Measurements from ENCODE around the gene AQP12B. TPM values are rescaled to one million over a fixed set of nuclear protein-coding genes. Genes with fewer than 3 reads are reported as not detected.

AQP12B gene
- polyA plus RNA-seq, 1 donor from 2014 or later: not detected

DNA sequence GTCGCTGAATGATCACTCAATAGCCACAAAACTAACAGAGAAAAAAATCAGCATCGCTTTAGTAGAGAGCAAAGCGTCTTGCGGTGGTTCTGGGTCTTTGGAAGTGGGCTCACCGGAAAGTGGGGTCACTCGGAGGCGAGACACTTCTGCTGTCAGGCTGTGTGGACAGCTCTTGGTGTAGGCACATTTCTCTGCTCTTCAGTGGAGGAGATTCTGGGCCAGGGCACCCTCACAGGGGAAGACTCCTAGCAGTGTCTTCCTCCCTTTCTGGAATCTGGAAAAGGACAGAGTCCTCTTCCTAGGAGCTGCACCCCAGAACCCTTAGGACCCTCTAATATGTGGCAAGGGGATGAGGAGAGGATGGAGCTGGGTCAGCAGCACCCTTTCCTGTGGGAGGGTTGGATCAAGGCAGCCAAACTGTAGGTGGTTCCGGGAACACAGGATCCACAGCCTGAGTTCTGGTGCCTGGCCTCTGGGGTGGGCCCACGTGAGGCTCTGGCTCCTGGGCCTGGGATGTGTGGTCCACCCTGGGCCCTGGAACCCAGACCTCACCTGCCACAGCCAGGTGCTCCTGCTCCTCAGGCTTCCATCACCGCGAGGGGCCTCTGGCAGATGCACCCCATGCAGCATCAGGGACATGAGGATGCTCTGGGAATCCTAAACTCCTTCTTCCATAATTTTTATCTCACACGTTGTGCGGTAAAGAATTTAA, 32.3 kb downstream of the AQP12B start:
- Histone ChIP-seq H3K79me2 (replicated peaks; ENCODE audit: insufficient read depth, low read length) (no peaks in the 10 kb centered on the region), H3K4me3 (ENCODE audit: low read length) (no peak overlapping the region), H3K27ac (ENCODE audit: low read length) (no peak overlapping the region), H2AFZ (ENCODE audit: low read depth, low read length) (no peak overlapping the region), H3F3A (ENCODE audit: insufficient read depth, low read length, poor library complexity, severe bottlenecking) (no peaks in the 10 kb centered on the region), H3K27me3 (ENCODE audit: insufficient read depth, low read depth, low read length) (no peaks in the 10 kb centered on the region), H3K9me3 (ENCODE audit: low read length) (no peaks in the 10 kb centered on the region), H3K9ac (ENCODE audit: low read length) (no peak overlapping the region), H3K9me2 (ENCODE audit: insufficient read depth, low read length) (no peaks in the 10 kb centered on the region), H3K4me2 (ENCODE audit: low read length) (no peak overlapping the region), H3K36me3 (ENCODE audit: insufficient read depth, low read length) (no peaks in the 10 kb centered on the region), H4K20me1 (ENCODE audit: insufficient read depth) (no peaks in the 10 kb centered on the region)
- TF ChIP-seq RAD21 (conservative IDR thresholded peaks at IDR 0.05) (no peak), MXI1 (conservative IDR thresholded peaks at IDR 0.05; ENCODE audit: poor library complexity, severe bottlenecking) (no peak), POLR2AphosphoS5 (IDR thresholded peaks at IDR 0.05) (no peak), EP300 (conservative IDR thresholded peaks at IDR 0.05; ENCODE audit: poor library complexity, severe bottlenecking) (no peak), SMC3 (conservative IDR thresholded peaks at IDR 0.05; ENCODE audit: poor library complexity) (no peak), EZH2 (IDR thresholded peaks at IDR 0.05; ENCODE audit: borderline replicate concordance, insufficient read depth, low read length, poor library complexity, severe bottlenecking) (no peak), CTCF (IDR thresholded peaks at IDR 0.05; ENCODE audit: poor library complexity, severe bottlenecking) (no peak), TAF1 (IDR thresholded peaks at IDR 0.05; ENCODE audit: low read depth) (no peak)
- TF ChIP-seq, protein P1, sequence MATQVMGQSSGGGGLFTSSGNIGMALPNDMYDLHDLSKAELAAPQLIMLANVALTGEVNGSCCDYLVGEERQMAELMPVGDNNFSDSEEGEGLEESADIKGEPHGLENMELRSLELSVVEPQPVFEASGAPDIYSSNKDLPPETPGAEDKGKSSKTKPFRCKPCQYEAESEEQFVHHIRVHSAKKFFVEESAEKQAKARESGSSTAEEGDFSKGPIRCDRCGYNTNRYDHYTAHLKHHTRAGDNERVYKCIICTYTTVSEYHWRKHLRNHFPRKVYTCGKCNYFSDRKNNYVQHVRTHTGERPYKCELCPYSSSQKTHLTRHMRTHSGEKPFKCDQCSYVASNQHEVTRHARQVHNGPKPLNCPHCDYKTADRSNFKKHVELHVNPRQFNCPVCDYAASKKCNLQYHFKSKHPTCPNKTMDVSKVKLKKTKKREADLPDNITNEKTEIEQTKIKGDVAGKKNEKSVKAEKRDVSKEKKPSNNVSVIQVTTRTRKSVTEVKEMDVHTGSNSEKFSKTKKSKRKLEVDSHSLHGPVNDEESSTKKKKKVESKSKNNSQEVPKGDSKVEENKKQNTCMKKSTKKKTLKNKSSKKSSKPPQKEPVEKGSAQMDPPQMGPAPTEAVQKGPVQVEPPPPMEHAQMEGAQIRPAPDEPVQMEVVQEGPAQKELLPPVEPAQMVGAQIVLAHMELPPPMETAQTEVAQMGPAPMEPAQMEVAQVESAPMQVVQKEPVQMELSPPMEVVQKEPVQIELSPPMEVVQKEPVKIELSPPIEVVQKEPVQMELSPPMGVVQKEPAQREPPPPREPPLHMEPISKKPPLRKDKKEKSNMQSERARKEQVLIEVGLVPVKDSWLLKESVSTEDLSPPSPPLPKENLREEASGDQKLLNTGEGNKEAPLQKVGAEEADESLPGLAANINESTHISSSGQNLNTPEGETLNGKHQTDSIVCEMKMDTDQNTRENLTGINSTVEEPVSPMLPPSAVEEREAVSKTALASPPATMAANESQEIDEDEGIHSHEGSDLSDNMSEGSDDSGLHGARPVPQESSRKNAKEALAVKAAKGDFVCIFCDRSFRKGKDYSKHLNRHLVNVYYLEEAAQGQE (IDR thresholded peaks at IDR 0.05; ENCODE audit: borderline replicate concordance): no peak

DNA sequence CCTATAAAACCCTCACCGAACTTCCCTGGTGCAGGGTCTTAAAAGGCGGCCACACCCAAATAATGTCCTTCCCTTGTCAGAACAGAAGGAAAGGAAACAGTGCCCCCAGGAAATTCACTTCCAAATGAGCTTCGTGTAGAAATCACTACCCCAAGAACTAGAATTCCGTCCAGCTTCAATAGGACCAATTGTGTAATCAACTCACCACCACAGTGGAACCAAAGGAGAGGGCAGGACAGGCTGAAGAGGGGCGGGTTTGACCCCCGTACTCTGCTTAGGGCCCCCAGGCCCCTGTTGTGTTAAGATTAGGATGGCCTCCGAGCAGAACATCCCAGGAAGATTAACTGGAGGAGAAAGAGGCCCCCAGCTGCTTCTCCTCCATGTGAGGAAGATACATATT, 33.4 kb downstream of the AQP12B start:
- Histone ChIP-seq H2AFZ (ENCODE audit: low read depth, low read length) (no peak overlapping the region), H3K4me3 (ENCODE audit: low read length) (no peak overlapping the region), H3K9me3 (ENCODE audit: low read length) (no peaks in the 10 kb centered on the region), H3K9me2 (ENCODE audit: insufficient read depth, low read length) (no peaks in the 10 kb centered on the region), H3K9ac (ENCODE audit: low read length) (no peak overlapping the region), H3K27me3 (ENCODE audit: insufficient read depth, low read depth, low read length) (no peaks in the 10 kb centered on the region), H3K36me3 (ENCODE audit: insufficient read depth, low read length) (no peaks in the 10 kb centered on the region), H3F3A (ENCODE audit: insufficient read depth, low read length, poor library complexity, severe bottlenecking) (no peaks in the 10 kb centered on the region), H4K20me1 (ENCODE audit: insufficient read depth) (no peaks in the 10 kb centered on the region), H3K4me2 (ENCODE audit: low read length) (no peak overlapping the region), H3K79me2 (replicated peaks; ENCODE audit: insufficient read depth, low read length) (no peaks in the 10 kb centered on the region), H3K27ac (ENCODE audit: low read length) (no peak overlapping the region)
- TF ChIP-seq SMC3 (conservative IDR thresholded peaks at IDR 0.05; ENCODE audit: poor library complexity) (no peak), EZH2 (IDR thresholded peaks at IDR 0.05; ENCODE audit: borderline replicate concordance, insufficient read depth, low read length, poor library complexity, severe bottlenecking) (no peak), MXI1 (conservative IDR thresholded peaks at IDR 0.05; ENCODE audit: poor library complexity, severe bottlenecking) (no peak), RAD21 (conservative IDR thresholded peaks at IDR 0.05) (no peak)
- TF ChIP-seq, protein P1 (IDR thresholded peaks at IDR 0.05; ENCODE audit: borderline replicate concordance): no peak
